Frontal cortex (tissue), 4 donors: ENCODE data around the gene CHI3L1. TPM values are rescaled to one million over a fixed set of nuclear protein-coding genes. Genes with fewer than 3 reads are reported as not detected.
"Not testable (repeated sequence)": the region's sequence is repeated elsewhere in the genome, so short reads cannot be mapped to it uniquely, and the experiment has no call there.

Experiments used
- DNase-seq, 2 donors: peaks; one replicate each; pipeline ENCODE4 v3.0.0; 2012; ENCODE audit warnings: low spot score in 2 of 2
- FAIRE-seq: peaks from 2 replicates; lab custom pipeline; 2012; peaks lifted over from hg19 to GRCh38; lab: Jason Lieb, UNC
- total RNA-seq: library from RNA; depleted of rRNA; stranded (reverse); fragments of >200 nt; gene quantifications from one replicate; pipeline ENCODE4 v1.2.3, GENCODE V29; 2014
- donor health status: control.
- donor health status: control.
- donor health status: control.

CHI3L1 gene
- total RNA-seq: not detected

DNA sequence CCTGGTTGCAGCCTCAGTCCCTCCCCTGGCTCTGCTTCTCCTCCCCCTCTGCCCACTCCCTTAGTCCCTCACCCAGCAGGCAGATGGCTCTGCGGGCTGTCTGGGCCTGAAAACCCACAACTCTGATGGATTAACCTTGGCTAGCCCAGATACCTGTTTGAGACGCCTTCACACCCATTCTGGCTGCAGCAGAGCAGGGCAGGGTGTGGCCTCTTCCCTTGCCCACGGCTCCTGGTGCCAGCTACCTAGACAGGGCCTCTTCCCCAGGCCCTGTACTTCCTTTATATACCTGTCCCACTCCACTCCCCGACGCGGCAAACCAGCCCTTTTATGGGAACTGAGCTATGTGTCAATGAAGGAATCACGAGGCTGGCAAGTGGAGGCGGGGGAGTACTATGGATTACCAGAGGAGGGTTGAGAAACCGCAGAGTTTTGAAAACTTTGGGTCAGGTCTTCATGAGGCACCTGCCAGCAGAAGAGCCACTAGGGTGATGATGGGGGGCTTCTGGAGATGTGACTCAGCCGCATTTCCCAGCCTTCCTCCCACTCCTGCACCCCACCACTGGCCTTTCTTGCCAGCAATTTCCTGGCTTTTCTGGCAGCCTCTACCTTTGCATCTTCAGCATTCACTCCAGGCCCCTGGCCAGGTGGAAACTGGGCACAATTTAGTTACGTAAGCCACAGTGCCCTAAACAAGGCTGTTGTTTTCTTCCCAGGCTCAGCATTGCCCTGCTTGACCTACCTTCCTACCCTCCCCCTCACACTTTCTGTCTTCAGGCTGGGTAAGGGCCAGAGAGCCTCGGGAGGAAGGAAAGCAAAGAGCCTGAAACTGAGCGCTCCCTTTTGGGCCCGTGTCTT lies at the start of gene CHI3L1:
Gene CHI3L1 (minus strand): TSS at position 259 of the 858 bp plus-strand sequence. CDS start 81 bp downstream, at position 178.
- DNase-seq: no peak
- FAIRE-seq: no peak

DNA sequence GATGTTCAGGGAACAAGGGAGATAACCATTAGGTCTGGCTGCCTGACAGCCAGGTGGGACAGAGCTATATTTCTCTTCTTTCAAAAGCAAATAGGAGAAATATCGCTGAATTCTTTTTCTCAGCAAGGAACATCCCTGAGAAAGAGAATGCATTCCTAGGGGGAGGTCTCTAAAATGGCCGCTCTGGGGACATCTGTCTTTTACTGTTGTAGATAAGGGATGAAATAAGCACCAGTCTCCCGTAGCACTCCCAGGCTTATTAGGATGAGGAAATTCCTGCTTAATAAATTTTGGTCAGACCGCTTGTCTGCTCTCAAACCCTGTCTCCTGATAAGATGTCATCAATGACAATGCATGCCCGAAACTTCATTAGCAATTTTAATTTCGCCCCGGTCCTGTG lies 48.4 kb upstream of the CHI3L1 start:
- not testable (repeated sequence) for DNase-seq, FAIRE-seq

DNA sequence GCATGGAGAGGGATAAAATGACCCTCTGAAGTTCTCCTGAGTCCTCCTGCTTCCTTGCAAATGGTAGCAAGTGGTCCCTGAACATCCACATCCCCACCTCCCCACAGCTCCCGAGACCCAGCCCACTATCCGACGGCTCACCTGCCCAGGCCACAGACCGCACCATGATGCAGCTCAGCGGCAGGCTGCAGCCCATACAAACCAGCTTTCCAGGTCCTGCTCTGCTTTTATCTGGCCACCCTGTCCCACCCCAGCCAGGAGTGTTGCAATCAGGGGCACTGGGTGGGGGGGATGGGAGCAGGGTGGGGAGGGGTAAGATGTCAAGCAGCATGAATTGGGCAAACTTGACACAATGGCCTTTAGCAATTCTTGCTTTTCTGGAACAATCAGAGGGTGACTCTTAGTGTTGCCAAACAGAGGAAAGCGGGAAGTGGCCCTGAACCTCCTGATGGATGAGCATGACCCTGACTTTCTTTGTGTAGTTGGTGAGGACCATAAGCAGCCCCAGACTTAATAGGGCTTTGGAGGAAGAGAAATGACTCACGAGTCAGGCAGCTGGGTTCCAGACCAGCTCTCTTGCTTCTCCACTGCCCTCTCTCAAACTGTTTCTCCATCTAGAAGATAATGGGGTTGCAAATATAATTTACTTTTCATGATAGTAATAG lies 43.1 kb upstream of the CHI3L1 start, which contains the start of gene CHIT1:
Gene CHIT1 (minus strand): TSS at position 203 of the 665 bp plus-strand sequence. CDS start 37 bp downstream, at position 166.
- FAIRE-seq: no peak
- DNase-seq: no peak

DNA sequence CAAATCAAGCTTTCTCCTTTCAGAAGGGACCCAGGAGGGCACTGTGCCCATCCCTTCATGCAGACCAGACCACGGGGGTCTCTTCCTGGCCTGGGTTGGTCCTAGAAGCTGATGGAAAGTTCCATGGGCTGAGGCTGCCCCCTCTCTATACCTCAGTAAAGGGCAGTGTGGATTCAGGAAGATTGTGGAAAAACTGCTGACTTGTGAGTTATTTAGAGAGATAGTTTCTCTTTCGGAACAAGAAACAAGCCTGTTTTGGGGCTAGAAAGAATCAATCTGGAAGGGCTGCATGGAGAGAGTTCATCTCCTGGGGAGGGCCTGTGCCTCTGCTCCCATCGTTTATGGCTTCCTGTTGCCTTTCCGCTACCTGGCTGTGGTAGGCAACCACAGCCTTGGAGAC lies 42.2 kb upstream of the CHI3L1 start:
- no peak for DNase-seq
- FAIRE-seq: no peak

DNA sequence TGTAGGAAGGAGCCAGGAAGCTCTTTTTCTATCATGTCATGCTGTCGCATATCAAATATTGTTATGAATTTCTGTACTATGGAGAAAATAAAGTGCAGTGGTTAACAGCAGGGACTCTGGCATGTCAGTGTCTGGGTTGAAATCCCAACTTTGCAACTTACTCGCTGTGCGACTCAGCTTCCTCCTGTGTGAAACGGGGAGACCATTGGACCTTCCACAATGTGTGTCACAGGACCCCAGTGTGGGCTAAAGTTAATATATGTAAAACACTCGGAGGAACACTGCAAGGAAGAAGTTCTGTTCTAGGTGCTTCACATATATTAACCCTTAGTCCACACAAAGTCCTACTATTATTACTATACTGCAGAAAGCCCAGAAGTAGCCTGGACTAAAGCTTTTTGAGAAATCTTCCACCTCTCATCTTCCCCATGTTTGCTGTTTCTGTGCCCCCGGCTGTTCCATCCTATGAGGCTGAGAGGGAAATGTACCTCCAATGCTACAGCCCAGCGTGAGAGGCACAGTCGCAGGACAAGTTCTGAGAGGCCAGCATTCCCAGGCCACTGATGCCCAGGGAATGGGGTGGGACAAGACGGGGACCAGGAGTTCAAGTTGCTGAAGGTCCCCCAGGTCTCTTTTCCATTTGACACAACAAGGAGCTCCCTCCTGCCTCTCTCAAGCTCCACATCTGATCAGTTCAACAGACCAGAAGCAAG lies 41.0 kb upstream of the CHI3L1 start:
- FAIRE-seq: no peak
- DNase-seq: no peak

DNA sequence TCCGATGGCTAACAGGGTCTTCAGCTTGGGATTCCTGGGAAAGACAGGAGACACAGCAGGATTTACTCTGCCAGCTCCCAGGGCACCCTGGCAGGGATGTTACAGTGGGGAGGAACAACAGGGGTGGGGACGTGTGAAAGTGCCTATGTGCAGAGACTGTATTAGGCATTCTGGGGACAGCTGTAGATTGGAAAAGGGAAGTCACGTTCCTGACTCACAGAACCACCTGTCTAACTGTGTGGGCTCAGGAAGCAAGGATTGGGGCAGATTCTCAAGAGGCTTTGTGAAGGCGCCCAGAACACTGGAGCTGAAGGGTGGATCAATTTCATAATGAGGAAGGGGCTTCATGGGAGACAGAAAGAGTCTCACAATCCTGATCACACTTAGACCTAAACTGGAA lies 38.6 kb upstream of the CHI3L1 start:
- FAIRE-seq: no peak

DNA sequence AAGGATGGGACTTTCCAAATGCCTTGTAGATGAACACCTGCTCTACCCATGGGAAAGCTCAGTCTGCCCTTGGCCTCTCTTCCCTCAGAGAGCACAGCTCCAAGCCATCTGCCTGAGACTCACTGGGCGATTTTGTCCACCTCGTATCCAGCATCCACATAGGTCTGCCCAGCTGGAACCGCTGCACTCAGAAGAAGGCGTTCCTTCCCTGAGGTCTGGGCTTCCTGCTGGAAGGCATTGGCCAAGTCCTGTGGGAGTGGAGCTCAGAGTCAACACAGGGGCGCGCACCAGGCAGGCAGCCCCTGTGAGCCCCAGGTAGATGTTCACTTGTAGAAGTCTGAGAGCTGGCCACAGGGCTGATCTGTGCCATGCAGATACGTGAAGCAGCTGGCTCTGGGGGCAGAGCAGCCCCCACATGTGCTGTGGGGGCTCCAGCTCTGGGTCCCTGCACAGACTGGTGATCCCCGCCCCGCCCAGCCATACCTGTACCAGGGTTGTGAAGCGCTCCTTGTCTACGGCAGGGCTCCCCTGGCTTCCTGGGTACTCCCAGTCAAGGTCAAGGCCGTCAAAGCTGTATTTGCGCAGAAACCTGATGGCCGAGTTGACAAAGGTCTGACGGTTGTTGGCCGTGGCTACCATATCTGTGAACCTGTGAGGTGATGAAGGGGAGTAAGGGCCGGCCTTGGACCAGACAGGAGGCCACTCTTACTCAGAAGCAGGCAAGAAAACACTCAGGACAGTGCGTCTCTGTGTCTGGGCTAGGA lies 36.7 kb upstream of the CHI3L1 start:
- FAIRE-seq: no peak
- DNase-seq: no peak

More for the DNA sequence above, 38.6 kb upstream of the CHI3L1 start:
- no peak for DNase-seq

DNA sequence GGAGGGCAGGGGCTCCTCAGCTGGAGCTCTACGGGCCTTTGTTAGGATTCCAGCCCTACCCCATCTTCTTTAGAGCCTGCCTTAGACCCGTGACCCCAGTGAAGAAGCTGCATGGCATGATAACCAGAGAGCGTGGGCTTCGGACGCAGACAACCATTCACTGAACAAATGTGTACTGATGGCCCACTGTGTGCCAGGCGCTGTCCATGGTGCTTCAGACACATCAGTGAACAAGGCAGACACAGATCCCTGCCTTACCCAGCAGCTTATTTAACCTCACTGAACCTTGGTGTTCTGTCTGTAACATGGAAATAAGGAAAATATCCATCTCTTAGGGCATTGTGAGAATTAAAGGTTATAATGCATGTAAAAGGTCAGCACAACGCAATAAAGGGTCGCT lies 33.4 kb upstream of the CHI3L1 start:
- no peak for DNase-seq
- FAIRE-seq: no peak

DNA sequence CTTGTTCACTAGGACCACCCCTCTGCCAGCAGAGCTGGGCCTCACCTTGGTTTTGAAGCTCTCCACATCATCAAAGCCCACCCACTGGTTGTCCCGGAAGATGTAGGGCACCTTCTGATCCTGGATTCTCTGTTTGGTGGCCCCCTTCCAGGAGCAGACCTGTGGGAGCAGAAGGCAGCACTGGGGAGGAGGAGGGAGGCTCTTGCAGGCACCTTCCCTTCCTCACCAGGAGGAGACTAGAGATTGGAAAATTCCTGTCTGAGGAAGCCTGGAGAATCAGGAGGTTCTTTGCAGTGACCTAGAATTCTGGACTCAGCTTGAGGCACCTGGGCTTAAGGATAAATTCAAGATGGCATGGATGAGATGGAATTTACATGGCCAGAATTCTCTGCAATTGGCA lies 32.7 kb upstream of the CHI3L1 start:
- FAIRE-seq: no peak

DNA sequence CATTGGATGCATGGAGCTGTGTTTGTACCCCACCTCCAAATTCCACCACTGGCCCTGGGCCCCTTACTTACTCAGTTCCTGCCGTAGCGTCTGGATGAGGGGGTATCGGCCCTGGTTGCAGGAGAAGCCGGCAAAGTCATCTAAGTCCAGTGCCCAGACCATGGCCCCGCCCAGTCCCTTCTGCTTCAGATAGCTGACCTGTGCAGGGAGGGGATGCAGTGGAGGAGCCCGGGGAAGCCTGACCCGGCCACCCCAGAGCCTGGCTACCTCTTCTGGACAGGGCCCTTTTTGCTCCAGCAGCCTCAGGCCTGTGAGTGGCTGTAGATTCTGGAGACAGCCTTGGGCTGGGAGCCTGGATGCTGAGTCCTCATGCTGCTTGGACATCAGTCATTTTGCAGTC lies 31.2 kb upstream of the CHI3L1 start:
- no peak for DNase-seq
- no peak for FAIRE-seq

More for the DNA sequence above, 32.7 kb upstream of the CHI3L1 start:
- DNase-seq: no peak

DNA sequence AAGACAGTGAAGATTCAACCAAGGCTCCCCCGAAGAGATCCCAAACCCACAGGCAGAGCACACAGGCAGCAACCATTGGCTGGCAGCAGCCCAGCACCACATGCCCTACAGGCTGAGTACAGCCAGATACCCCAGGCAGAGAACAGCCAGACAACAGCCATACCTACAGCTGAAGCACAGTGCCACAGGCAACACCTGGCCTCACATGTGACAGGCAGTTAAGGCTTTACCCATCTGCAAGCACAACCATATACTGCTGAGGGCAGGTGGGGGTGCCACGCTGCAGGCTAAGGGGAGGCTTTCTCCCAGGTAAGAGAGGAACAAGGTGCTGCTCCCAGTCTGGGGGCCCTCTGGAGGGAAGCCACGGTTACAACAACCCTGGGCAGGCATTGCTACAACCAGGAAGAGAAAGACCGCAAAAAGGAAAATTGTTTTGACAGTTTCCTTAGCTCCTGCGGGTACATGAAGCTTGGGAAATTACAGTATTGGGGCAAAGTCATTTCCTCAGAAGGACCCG lies 30.7 kb upstream of the CHI3L1 start:
- DNase-seq (no peak), FAIRE-seq (no peak)

DNA sequence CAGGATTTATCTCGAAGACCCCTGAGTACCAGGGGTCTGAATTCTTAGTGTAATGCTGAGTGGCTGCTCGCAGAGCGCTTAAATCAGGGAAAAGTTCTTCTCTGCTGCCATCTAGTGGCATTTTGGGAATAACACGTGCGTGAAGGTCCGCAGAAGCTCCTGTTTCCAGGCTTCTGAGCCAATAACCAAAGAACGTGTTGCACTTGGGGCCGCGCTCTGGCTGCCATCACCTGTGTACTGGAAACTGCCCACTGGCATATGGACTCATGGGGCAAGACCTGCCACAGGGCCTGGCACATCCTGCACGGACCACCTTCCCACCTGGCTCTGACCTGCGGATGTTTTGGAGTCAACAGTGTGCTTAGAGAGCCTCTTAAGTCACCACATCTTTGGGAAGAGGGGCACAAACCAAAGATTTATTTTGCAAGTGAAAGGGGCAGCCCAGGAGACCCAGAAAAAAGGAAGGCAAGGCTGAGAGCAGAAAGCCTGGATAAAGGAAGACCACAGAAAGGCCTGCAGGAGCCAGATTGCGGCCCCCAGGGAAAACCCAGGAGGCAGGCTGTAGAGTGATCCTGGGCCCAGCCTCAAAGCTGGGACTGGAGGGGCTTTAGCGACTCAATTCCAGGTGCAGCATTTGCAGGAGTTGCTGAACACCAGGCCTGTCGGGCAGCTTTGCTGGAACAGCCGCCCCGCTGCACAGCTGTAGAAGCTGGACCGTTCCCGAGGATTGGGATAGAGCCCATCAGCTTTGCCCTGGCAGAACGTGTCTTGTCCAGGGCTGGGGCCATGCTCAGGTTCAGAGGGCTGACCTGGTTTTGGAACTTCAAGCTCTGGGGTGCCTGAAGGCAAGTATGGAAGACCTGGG lies 30.0 kb upstream of the CHI3L1 start:
- FAIRE-seq: no peak
- peak; percentile 41 to 63 for DNase-seq

DNA sequence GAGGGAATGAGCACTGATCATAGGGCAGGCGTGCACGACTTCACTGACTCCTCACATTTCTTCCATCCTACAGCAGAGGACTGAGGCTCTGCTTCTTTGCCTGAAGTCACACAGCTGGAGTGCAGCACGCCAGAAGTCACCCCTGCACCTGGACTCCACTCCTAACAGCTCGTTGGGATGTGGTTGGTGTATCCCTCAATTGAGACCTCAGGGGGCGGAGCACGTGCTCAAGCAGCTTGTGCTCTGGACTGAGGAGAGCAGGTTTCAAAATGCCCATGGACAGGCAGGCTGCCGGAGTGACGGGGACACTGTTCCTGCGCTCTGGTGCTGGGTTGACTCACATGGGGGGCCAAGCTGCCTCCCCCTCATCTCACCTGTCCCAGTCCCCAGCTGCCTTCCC lies 29.1 kb upstream of the CHI3L1 start:
- no peak for DNase-seq
- FAIRE-seq: no peak

DNA sequence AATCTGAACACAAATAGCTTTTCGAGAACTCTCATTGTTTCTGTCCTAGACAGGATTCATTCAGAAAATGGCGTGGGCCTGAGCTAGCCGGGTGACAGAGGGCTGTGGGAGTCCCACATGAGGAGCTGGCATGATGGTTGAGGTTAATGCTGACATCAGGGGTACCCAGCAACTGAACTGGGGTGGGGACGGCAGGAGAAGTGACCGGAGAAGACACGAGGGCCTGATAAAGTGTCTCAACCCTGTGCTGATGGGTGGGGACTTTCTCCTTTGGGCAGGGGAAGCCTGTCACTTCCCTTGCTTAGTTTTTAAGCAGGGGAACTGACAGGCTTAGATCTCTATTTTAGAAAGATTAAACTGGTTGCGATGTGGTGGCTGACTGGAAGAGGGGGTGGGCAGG lies 28.4 kb upstream of the CHI3L1 start:
- no peak for FAIRE-seq
- DNase-seq: no peak

DNA sequence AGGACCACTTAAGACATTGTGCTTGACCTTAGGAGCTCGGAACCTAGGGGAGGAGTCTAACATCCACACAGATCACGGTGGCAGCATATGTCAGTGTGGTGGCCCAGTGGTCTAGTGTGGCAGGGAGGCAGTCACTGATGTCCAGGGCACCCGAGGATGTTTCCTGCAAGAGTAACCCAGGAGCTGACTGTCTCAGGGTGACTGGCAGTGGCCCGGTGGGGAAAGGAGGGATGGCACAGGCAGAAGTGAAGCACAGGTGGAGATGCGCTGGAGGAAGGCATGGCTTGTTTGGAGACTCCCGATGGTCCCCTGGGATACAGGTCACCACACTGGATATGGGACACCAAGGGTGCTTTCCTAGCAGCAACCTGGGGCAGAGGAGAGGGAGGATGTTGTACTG lies 26.6 kb upstream of the CHI3L1 start:
- DNase-seq (no peak), FAIRE-seq (no peak)

DNA sequence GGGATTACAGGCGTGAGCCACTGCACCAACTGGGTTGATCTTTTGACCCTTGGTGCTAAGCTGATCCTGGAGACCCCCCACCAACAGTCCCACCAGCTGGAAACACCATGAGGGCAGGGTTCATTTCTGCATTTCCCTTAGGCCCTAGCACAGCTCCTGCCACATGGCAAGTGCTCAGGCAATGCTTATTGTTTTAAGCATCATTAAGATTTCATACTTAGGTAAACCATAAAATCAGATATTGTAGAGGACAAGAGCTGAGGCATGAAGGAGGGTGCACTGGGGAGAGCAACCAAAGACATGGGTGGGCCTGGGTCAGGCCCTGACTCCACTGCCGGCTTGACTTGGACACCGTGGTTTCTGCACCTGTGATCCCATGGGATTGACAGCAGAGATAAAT lies 25.3 kb upstream of the CHI3L1 start:
- no peak for FAIRE-seq
- no peak for DNase-seq

DNA sequence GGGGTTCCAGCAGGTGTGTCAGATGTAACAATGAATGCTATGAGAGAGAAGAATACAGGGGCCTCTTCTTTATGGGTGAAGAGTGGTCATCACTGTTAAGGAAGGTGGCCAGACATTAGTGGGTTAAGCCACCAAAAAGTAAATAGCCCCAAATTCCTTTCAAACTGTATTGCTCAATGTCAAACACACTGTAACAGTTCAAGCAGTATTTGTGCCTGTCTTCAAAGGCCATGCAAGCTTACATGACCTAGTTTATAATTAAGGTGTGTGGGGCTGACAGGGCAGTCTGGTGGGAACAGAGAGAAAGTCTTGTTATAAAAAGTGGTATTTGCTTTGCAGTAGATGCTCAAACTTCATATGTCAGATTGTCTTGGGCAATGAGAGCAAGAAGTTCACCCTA lies 24.5 kb upstream of the CHI3L1 start:
- DNase-seq: no peak
- FAIRE-seq: no peak

DNA sequence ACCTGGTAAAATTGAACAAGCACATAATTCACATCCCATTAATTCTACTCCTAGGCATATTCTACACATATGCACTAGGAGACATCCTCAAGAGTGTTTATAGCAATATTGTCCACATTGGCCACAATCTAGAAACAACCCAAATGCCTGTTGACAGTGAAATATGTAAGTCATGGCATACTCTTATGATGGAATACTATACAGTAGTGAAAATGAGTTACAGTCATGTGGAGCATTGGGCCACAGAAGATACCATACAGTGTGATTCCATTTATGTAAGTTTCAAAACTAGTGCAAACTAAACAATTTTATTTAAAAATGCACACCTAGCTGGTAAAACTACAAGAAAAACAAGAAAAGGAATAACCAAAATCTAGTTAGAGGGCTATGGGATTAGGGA lies 23.8 kb upstream of the CHI3L1 start:
- FAIRE-seq: no peak
- no peak for DNase-seq

DNA sequence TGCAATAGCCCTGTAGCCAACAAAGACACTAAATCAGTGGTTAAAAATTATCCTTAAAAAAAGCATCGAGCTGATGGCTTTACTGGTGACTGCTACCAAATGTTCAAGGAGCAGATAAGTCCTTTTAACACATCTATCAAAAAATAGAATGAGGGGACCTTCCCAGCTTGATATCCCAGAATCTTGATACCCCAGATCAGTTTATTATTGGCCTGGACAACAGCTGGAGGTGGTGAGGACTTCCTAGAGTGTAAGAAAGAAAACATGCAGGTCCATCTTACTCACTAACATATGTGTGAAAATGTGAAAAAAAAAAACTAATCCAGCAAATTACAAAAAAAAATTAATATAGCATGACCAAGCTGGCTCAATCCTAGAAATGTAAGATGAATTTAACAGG lies 21.7 kb upstream of the CHI3L1 start:
- FAIRE-seq: no peak
- no peak for DNase-seq
